ENCODE results near the gene SIRT6. TPM values are rescaled to one million over a fixed set of nuclear protein-coding genes. Genes with fewer than 3 reads are reported as not detected.
A peak's percentile ranks its signal among the peaks of the same experiment; 100 is the strongest.

SIRT6 gene
- total and polyA plus RNA-seq, 10 of the 15 experiments (the other 5 are each of a cell fraction or from before 2014, with no cell fraction given): 1.3 to 49.6 (median 24.2) TPM

DNA sequence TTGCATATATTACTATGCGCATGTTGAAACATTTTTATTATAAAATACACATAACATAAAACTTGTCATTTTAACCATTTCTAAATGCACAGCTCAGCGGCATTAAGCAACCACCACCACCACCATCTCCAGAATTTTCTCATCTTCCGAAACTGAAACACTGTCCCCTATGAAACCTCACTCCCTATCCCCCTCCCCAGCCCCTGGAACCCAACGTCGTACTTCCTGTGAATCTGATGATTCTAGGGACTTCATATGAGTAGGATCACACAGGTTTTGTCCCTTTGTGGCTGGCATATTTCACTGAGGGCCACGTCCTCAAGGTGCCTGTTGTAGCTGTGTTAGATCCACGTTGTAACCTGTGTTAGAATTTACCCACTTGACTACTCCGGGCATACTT lies 57.7 kb downstream of the SIRT6 start:
- WGBS (ENCODE audit: insufficient coverage, insufficient replicate concordance, low lambda C conversion rate, missing lambda C conversion rate): 55% methylated on average over 8 of the region's 8 CpGs
- Histone ChIP-seq H3K27ac (ENCODE audit: control insufficient read depth, insufficient read depth) (no peak overlapping the region; the same call in 1 of the 2 replicates), H4K20me1 (ENCODE audit: control insufficient read depth, insufficient read depth) (no peaks in the 10 kb centered on the region), H3K9ac (ENCODE audit: control insufficient read depth, insufficient read depth, low read length) (peak overlapping the region; percentile 93; the same call in 1 of the 2 replicates), H3K4me1 (ENCODE audit: control insufficient read depth, insufficient read depth, low read length) (no peaks in the 10 kb centered on the region; the same call in 1 of the 2 replicates), H3K79me2 (ENCODE audit: control insufficient read depth, insufficient read depth, low read length) (peaks cover 30% of the 10 kb centered on the region), H3K27me3 (replicated peaks in 1 of 2; ENCODE audit: control insufficient read depth in 2 of 2, insufficient read depth in 2 of 2, low read length in 1 of 2) (no peaks in the 10 kb centered on the region), H3K9me3 (replicated peaks; ENCODE audit: control insufficient read depth, insufficient read depth, low read length) (no peaks in the 10 kb centered on the region), H3K36me3 (ENCODE audit: control insufficient read depth in 2 of 2, insufficient read depth in 2 of 2, low read length in 1 of 2) (peaks cover under 1 to 2% of the 10 kb centered on the region in 2 experiments; a peak in 3 of 4 replicates), H3K4me3 (peak overlapping the region; percentile 74; the same call in 1 of the 2 replicates), H2AFZ (ENCODE audit: control insufficient read depth, low read depth, low read length) (peak overlapping the region; percentile 39), H3K4me2 (ENCODE audit: control insufficient read depth, insufficient read depth) (peak overlapping the region; percentile 100; the same call in 1 of the 2 replicates)
- in situ Hi-C loops (cut with MboI) (no loop called here), intact Hi-C loops (cut with micrococcal nuclease; ENCODE audit: unreplicated experiment) (loop anchor here (5.0 kb wide), 1 partner anchor 137 kb away; the partner anchor contains the start of gene EEF2)
- DNase-seq (ENCODE audit: low read depth, low spot score): no peak
- BruUV-seq (replicated peaks): no TSS peak
- ChIA-PET RAD21 (ENCODE audit: unreplicated experiment) (interaction anchor here (0.6 kb wide), 1 partner anchor 1517 kb away, joined by 3 read pairs; no protein-coding TSS in a partner anchor), SMC1A (ENCODE audit: uncharacterized antibody, unreplicated experiment) (interaction anchor here (0.8 kb wide), 1 partner anchor 108 kb away, joined by 4 read pairs; no protein-coding TSS in a partner anchor), CTCF (interaction anchor here (0.6 to 1.0 kb wide), 3 partner anchors 10 to 15 kb away, joined by 4 to 6 read pairs (median 6); no protein-coding TSS in a partner anchor), POLR2A (interaction anchor here (0.5 to 1.0 kb wide), 3 partner anchors 14 to 119 kb away, joined by 3 to 5 read pairs (median 3); no protein-coding TSS in a partner anchor)
- TF ChIP-seq CBFB (IDR thresholded peaks at IDR 0.05; ENCODE audit: low read depth): no peak
- no peak for TF ChIP-seq YBX1 (IDR thresholded peaks at IDR 0.05)
- TF ChIP-seq, protein P1, sequence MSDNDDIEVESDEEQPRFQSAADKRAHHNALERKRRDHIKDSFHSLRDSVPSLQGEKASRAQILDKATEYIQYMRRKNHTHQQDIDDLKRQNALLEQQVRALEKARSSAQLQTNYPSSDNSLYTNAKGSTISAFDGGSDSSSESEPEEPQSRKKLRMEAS (IDR thresholded peaks at IDR 0.05; ENCODE audit: low read depth, low read length): no peak
- TF ChIP-seq POLR2AphosphoS5 (IDR thresholded peaks at IDR 0.05; ENCODE audit: low read length): no peak
- TF ChIP-seq, protein P2, sequence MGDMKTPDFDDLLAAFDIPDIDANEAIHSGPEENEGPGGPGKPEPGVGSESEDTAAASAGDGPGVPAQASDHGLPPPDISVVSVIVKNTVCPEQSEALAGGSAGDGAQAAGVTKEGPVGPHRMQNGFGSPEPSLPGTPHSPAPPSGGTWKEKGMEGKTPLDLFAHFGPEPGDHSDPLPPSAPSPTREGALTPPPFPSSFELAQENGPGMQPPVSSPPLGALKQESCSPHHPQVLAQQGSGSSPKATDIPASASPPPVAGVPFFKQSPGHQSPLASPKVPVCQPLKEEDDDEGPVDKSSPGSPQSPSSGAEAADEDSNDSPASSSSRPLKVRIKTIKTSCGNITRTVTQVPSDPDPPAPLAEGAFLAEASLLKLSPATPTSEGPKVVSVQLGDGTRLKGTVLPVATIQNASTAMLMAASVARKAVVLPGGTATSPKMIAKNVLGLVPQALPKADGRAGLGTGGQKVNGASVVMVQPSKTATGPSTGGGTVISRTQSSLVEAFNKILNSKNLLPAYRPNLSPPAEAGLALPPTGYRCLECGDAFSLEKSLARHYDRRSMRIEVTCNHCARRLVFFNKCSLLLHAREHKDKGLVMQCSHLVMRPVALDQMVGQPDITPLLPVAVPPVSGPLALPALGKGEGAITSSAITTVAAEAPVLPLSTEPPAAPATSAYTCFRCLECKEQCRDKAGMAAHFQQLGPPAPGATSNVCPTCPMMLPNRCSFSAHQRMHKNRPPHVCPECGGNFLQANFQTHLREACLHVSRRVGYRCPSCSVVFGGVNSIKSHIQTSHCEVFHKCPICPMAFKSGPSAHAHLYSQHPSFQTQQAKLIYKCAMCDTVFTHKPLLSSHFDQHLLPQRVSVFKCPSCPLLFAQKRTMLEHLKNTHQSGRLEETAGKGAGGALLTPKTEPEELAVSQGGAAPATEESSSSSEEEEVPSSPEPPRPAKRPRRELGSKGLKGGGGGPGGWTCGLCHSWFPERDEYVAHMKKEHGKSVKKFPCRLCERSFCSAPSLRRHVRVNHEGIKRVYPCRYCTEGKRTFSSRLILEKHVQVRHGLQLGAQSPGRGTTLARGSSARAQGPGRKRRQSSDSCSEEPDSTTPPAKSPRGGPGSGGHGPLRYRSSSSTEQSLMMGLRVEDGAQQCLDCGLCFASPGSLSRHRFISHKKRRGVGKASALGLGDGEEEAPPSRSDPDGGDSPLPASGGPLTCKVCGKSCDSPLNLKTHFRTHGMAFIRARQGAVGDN (IDR thresholded peaks at IDR 0.05): no peak
- TF ChIP-seq, protein P3, sequence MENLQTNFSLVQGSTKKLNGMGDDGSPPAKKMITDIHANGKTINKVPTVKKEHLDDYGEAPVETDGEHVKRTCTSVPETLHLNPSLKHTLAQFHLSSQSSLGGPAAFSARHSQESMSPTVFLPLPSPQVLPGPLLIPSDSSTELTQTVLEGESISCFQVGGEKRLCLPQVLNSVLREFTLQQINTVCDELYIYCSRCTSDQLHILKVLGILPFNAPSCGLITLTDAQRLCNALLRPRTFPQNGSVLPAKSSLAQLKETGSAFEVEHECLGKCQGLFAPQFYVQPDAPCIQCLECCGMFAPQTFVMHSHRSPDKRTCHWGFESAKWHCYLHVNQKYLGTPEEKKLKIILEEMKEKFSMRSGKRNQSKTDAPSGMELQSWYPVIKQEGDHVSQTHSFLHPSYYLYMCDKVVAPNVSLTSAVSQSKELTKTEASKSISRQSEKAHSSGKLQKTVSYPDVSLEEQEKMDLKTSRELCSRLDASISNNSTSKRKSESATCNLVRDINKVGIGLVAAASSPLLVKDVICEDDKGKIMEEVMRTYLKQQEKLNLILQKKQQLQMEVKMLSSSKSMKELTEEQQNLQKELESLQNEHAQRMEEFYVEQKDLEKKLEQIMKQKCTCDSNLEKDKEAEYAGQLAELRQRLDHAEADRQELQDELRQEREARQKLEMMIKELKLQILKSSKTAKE (IDR thresholded peaks at IDR 0.05; ENCODE audit: low read depth, poor library complexity, severe bottlenecking): no peak
- no peak for TF ChIP-seq IRF4 (IDR thresholded peaks at IDR 0.05; ENCODE audit: low read depth, low read length)
- TF ChIP-seq SMAD5 (IDR thresholded peaks at IDR 0.05; ENCODE audit: low read depth): no peak
- no peak for TF ChIP-seq POLR2AphosphoS2 (IDR thresholded peaks at IDR 0.05; ENCODE audit: low read depth, low read length)
- no peak for TF ChIP-seq DPF2 (IDR thresholded peaks at IDR 0.05)
- TF ChIP-seq NBN (IDR thresholded peaks at IDR 0.05): no peak
- TF ChIP-seq, protein P4, sequence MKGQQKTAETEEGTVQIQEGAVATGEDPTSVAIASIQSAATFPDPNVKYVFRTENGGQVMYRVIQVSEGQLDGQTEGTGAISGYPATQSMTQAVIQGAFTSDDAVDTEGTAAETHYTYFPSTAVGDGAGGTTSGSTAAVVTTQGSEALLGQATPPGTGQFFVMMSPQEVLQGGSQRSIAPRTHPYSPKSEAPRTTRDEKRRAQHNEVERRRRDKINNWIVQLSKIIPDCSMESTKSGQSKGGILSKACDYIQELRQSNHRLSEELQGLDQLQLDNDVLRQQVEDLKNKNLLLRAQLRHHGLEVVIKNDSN (IDR thresholded peaks at IDR 0.05; ENCODE audit: borderline replicate concordance, extremely low read length, insufficient read depth, low read depth, low read length): no peak
- TF ChIP-seq NFXL1 (IDR thresholded peaks at IDR 0.05; ENCODE audit: borderline replicate concordance): no peak
- TF ChIP-seq MYC (IDR thresholded peaks at IDR 0.05; ENCODE audit: insufficient read depth, insufficient read length, insufficient replicate concordance, low read length, severe bottlenecking): no peak
- TF ChIP-seq STAT1 (conservative IDR thresholded peaks at IDR 0.05): no peak
- no peak for TF ChIP-seq KDM1A (IDR thresholded peaks at IDR 0.05; ENCODE audit: borderline replicate concordance)
- TF ChIP-seq CREM (IDR thresholded peaks at IDR 0.05; ENCODE audit: low read depth): no peak
- no peak for TF ChIP-seq RFX5 (IDR thresholded peaks at IDR 0.05; ENCODE audit: low read depth, low read length)
- TF ChIP-seq ESRRA (IDR thresholded peaks at IDR 0.05; ENCODE audit: low read length): no peak
- ATAC-seq: no peak
- no peak for FAIRE-seq
